Caki2 (cell line): ENCODE measurements around the gene SLC17A9. TPM values are rescaled to one million over a fixed set of nuclear protein-coding genes. Genes with fewer than 3 reads are reported as not detected.
A peak's percentile ranks its signal among the peaks of the same experiment; 100 is the strongest.

Source experiments
- DNase-seq: peaks from one replicate; pipeline ENCODE4 v3.0.0-alpha.2; 2015; ENCODE audit warnings: low read depth
- in situ Hi-C: cut with HindIII; loops from 2 replicates; pipeline ENCODE4 v1.10.0; 2016; ENCODE audit warnings: low sequenced_read_pairs, low pct_unique_long_range_greater_than_20kb, mixed read lengths
- total RNA-seq: library from RNA; depleted of rRNA; stranded (reverse); fragments of >200 nt; shearing (Covaris generic); gene quantifications from 2 replicates; pipeline ENCODE4 v1.2.3, GENCODE V29; 2014; ENCODE audit warnings: low replicate concordance; rRNA removed

The SLC17A9 gene, protein sequence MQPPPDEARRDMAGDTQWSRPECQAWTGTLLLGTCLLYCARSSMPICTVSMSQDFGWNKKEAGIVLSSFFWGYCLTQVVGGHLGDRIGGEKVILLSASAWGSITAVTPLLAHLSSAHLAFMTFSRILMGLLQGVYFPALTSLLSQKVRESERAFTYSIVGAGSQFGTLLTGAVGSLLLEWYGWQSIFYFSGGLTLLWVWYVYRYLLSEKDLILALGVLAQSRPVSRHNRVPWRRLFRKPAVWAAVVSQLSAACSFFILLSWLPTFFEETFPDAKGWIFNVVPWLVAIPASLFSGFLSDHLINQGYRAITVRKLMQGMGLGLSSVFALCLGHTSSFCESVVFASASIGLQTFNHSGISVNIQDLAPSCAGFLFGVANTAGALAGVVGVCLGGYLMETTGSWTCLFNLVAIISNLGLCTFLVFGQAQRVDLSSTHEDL
- total RNA-seq: 4.5 and 5.5 TPM in 2 replicates

DNA sequence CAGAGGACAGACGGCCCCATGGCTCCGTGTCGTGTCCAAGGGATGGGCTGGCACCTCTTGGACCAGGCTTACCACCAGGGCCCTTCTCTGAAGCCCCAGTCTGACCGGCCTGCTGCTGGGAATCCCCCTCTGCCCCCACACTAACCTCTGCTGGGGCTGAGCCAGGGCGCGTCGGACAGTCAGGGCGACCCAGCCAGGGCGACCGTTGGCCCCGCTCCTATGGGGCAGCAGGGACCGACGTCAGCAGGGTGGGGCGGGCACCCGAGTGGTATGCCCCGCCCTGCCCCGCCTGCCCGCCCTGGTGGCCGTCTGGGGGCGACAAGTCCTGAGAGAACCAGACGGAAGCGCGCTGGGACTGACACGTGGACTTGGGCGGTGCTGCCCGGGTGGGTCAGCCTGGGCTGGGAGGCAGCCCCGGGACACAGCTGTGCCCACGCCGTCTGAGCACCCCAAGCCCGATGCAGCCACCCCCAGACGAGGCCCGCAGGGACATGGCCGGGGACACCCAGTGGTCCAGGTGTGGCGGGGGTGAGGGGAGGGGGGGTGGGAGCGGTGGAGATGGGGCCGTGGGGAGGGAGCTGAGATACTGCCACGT lies at the start of gene SLC17A9:
TSS of gene SLC17A9 (plus strand) at position 337 of the 595 bp plus-strand sequence. CDS start at position 459, 122 bp downstream.
- DNase-seq: peak; percentile 68
- in situ Hi-C loops: no loop called here

GRCh38 chr20:62902926-62903615 lies 49.4 kb upstream of the SLC17A9 start:
- in situ Hi-C loops: no loop called here
- DNase-seq: no peak

DNA sequence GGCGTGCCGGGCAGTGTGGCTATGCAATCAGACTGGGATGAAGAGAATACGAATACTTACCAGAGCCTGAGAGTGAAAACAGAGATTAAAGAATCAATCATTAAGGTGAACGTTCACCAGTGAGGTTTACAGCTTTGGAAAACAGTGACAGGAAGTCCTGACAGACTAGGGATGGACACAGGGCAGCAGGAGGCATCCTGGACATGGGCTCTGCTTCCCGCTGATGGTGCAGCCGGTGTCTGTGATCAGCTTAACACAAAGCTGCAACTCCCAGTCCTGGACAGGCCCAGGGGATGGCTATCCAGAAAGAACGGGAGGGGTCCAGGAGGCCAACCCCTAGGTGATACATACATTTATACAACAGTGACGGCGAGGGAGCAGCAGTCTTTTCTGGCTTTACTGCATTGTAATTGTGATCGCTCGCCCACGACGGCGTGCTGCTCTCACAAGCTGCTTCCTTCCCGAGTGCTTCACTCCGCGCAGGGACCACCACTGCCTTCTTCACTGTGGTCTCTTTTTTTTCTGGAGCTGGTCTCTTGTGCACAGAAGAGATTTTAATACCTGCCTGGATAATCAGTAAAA lies 46.9 kb upstream of the SLC17A9 start:
- in situ Hi-C loops: no loop called here
- DNase-seq: no peak

- in situ Hi-C loops: no loop called here
Observed at GRCh38 chr20:62906209-62906608, 46.3 kb upstream of the SLC17A9 start.

DNA sequence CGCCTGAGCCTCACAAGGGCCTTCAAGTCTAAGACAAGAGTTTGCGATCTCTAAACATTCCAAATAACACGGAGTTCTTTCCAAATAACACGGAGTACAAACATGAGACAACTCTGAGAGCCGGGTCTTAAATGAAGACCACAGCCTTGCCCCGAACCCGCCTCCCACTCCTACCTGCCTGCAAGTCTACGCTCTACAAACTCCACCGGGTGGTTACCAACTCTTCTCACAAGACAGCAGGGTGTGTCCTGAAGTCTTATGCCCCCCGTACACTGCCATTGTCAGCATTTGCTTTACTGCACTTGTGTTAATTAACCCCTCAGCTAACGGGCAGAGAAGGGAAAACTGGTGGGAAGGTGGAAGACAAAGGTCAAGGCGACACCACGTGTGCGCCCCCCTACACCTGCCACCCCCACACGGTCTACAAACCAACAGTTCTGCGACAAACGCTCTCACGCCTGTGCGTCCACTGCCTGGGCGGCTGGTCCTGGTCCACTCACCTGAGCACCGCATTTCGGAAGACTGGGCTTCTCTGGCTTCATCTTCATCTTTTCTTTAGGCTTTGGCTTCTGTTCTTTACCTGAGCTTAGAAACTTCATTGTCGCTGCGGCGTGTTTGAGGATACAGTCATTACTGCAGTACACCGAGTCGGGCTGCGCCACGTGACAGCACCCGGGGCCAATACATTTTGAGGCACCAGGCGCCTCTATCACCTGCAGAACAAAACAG lies 45.7 kb upstream of the SLC17A9 start:
- in situ Hi-C loops: no loop called here
- no peak for DNase-seq

More at GRCh38 chr20:62906209-62906608, 46.3 kb upstream of the SLC17A9 start:
- DNase-seq: no peak

DNA sequence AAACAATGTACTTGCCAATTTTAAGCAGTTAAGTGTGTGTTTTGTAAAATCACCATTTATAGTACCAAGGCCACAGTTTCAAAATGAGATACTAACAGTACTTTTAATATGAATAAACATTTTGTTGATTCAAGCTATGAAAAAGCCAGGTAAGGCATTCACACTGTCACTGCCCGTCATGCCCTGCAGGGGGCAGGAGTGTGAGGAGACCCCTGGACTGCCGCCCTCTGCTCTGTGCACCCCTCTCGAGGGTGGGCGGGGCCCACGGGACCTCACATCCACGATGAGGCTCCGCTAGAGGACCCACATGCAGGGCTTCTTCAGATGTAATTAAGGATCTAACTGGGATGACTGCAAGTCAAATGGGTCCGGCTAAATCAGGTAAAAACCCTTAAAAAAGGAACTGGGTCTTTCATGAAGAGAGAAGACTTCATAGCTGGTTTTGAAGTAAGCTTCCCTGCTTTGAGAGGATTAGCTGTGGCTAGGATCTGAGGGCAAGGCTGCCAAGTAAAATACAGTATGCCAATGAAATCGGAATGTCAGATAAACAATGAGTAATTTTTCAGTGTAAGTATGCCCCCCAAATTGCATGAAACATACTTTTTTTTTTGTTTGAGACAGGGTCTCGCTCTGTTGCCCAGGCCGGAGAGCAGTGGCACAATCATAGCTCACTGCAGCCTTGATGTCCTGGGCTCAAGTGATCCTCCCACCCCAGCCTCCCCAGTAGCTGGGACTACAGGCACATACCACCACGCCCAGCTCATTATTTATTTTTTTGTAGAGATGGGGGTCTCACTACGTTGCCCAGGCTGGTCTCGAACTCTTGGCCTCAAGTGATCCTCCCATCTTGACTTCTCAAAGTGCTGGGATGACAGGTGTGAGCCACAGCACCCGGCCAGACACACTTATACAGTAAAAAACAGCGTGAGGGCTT lies 44.9 kb upstream of the SLC17A9 start:
- no peak for DNase-seq

GRCh38 chr20:62908971-62909791 lies 43.3 kb upstream of the SLC17A9 start:
- in situ Hi-C loops: no loop called here
- no peak for DNase-seq

More for the DNA sequence above, 44.9 kb upstream of the SLC17A9 start:
- in situ Hi-C loops: no loop called here

DNA sequence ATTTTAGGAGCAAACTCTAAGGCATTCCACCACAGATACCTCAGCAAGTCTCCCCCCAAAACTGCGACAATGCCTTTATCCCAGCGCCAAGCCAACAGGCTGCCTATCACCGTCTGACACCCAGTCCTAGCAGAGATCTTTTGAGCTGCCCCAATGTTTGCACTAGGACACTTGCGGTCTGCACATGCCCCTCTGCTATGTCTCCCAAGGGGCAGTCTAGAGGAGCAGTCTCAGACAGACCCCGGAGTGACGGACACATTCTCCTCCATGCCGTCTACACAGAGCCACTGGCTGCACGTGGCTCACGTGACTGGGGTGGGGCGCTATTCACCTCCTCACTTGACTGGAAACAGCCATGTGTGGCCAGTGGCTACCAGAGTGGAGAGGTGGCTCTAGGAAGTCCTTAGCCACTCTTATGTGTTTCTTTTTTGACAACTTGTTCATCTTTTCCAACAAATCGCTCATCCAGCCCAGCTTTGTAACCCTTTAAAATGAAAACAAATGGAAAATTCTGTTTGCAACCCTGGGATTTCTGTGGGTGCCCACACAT lies 42.2 kb upstream of the SLC17A9 start:
- no peak for DNase-seq
- in situ Hi-C loops: no loop called here

GRCh38 chr20:62910777-62911497 lies 41.6 kb upstream of the SLC17A9 start:
- in situ Hi-C loops: no loop called here
- DNase-seq: no peak

DNA sequence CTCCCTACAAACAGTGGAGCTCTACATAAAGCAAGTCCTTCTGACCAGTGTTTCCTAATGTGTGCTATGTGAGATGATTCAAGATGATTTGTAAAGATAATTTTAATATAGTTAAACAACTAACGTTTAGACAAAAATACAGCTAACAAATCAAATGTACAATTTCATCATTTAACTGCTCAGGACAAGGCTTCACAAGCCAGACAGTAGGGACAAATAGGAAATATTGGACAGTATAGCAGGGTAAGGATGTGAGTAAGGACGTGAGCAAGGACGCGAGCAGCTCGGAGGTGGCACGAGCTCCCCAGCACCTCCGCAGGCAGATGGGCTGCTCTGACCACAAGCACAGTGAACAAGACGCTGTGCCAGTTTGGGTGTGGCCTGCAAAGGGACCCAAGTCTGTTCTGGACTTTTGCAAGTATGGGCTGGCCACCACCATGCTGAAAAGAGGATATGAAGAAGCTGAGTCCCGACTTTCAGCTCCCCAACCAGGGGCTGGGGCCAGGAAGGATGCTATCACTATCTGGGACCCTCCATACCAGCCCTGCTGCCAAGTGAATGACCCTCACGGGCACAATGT lies 40.7 kb upstream of the SLC17A9 start:
- in situ Hi-C loops: no loop called here
- DNase-seq: no peak

- in situ Hi-C loops: no loop called here
- DNase-seq: no peak
Observed at GRCh38 chr20:62913043-62913630, 39.4 kb upstream of the SLC17A9 start.

DNA sequence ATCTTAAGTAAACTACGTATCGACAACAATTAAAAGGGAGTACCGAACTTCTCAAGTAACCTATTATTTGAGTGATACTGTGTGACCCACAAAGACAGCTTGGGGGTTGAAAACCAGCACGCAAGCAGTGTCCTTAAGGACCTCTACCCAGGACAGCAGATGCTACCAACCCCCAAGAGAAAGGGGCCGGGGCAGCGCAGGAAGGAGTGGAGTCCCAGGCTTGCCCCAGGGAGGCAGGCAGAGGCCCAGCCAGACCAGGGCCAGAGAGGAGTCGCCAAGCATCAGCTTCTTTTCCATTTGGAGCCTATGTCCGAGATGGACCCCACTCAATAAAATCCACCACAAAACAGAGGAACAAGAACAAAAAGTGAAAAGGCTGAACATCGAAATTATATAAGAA lies 38.1 kb upstream of the SLC17A9 start:
- in situ Hi-C loops: no loop called here
- no peak for DNase-seq

GRCh38 chr20:62914970-62915457 lies 37.5 kb upstream of the SLC17A9 start:
- in situ Hi-C loops: no loop called here
- peak; percentile 46 for DNase-seq

DNA sequence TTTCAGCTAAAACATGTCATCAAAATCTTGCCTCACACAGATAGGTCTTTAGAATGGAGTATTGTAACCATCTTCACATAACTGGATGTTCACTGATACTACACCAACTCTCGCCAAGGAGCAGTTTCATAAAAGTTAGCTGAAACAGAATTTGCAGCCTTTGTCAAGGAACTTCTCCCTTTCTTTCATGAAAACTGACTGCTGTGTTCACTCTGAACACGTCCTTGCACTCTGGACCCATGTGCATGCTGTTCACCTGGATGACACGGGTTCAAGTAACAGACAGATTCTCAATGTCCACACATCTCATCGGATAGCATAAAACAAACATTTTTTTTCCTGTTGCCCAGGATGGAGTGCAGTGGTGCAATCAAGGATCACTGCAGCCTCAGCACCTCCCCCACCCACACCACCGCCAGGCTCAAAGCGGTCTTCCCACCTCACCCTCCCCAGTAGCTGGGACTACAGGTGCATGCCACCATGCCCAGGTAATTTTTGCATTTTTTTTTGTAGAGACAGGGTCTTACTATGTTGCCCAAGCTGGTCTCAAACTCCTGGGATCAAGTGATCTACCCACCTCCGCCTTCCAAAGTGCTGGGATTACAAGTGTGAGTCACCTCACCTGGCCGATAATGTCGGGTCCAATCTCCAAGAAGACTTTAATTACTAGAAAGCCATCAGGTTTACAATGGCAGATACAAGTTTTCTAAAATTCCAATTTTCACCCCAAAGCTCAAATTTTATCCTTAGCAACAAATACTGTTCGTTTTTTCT lies 35.6 kb upstream of the SLC17A9 start:
- DNase-seq: no peak
- in situ Hi-C loops: no loop called here
